Gastrocnemius medialis (tissue), 4 donors: Measurements from ENCODE around the gene LUC7L3. TPM values are rescaled to one million over a fixed set of nuclear protein-coding genes. Genes with fewer than 3 reads are reported as not detected.
"Not testable (repeated sequence)": the region's sequence is repeated elsewhere in the genome, so short reads cannot be mapped to it uniquely, and the experiment has no call there.

Experiments
- ATAC-seq, 2 donors: fragments of 150-250 bp; one replicate each; pipeline ENCODE4 v1.9.1; 2016
- DNase-seq, 2 donors: peaks; one replicate each; pipeline ENCODE4 v3.0.0-alpha.2; 2019
- H3K27ac ChIP-seq, 4 donors: fragments of 200-600 bp; sonication (generic); 1 replicate in 1 of 4; 2 replicates in 3 of 4; pipeline ENCODE4 v1.5.1; 2016 to 2018; ENCODE audit warnings: mild to moderate bottlenecking in 2 of 4, moderate library complexity in 1 of 4
- H3K27me3 ChIP-seq, 3 donors: fragments of 200-600 bp; sonication (generic) in 2 of 3; 1 replicate in 1 of 3; 2 replicates in 2 of 3; pipeline versions ENCODE4 v1.5.1 to v1.6.0; 2016 to 2019; ENCODE audit warnings: mild to moderate bottlenecking in 1 of 3, moderate library complexity in 1 of 3
- H3K36me3 ChIP-seq, 2 donors: fragments of 200-600 bp; sonication (generic) in 1 of 2; one replicate each; pipeline ENCODE4 v1.5.1; 2017 to 2018
- H3K4me1 ChIP-seq, 2 donors: fragments of 200-600 bp; sonication (generic) in 1 of 2; one replicate each; pipeline ENCODE4 v1.5.1; 2016 to 2017; ENCODE audit warnings: mild to moderate bottlenecking in 2 of 2
- H3K4me3 ChIP-seq, 4 donors: fragments of 200-600 bp; sonication (generic) in 3 of 4; 1 replicate in 1 of 4; 2 replicates in 3 of 4; pipeline ENCODE4 v1.5.1; 2016 to 2019; ENCODE audit warnings: mild to moderate bottlenecking in 2 of 4
- H3K9me3 ChIP-seq, 3 donors: fragments of 200-600 bp; sonication (generic) in 2 of 3; 1 replicate in 1 of 3; 2 replicates in 2 of 3; pipeline ENCODE4 v1.5.1; 2016 to 2019
- POLR2A ChIP-seq, 2 donors: fragments of 450-650 bp; IDR thresholded peaks; one replicate each; pipeline ENCODE4 v1.6.1; 2017; ENCODE audit warnings: antibody characterized with exemption in 2 of 2, mild to moderate bottlenecking in 2 of 2, moderate library complexity in 2 of 2
- in situ Hi-C, 4 donors: fragments of 200-750 bp; cut with MboI; loops; one replicate each; pipeline versions ENCODE4 v1.15.0 to v1.8.0; 2017; ENCODE audit warnings: low sequenced_read_pairs in 4 of 4
- intact Hi-C: fragments of 100-400 bp; cut with DNase I; formaldehyde crosslinking; loops from one replicate; pipeline ENCODE4 v1.15.1; 2023; ENCODE audit warnings: low total_unique reads
- total RNA-seq, 4 donors: library from RNA; depleted of rRNA; stranded (reverse); fragments of >200 nt; gene quantifications; one replicate each; pipeline versions ENCODE4 v1.1.0 to v1.2.3, GENCODE V29; 2016
- TF ChIP-seq, protein P1 (sequence below), 5 experiments: fragments of 450-650 bp in 3 of 5; fragments of 200-600 bp in 2 of 5; sonication (generic) in 2 of 5; IDR thresholded peaks in 4 of 5; conservative IDR thresholded peaks in 1 of 5; 1 replicate in 4 of 5; 2 replicates in 1 of 5; pipeline ENCODE4 v1.5.1; 2016 to 2019; ENCODE audit warnings: antibody characterized with exemption in 5 of 5, mild to moderate bottlenecking in 3 of 5, moderate library complexity in 3 of 5

Gene LUC7L3
- total RNA-seq, 4 donors from 2014 or later, result 10.4 to 67.3 (median 25.7) TPM

DNA sequence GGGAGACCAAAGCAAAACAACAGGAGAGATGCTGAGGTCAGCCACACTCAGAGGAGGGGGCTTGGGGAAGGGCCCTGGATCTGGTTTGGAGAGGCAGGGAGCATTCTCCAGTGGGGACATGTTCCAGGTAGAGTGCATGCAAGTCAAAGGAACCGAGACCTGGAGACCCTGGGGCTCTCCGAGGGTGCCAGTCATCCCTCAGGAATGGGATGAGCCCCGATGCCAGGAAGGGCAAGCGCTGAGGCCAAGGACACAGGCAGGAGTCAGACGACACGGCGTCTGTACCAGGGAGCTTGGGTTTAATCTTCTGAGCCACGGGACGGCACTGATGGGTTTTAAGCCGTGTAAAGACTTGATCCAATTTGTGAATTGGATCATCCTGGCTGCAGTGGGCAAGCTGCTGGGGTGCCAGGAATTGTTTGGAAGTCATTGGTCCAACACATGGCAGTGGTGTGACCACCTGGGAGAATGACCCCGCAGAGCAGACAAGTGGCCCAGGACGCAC lies 80.8 kb downstream of the LUC7L3 start:
- ATAC-seq (no peak), DNase-seq (no peak)
- Histone ChIP-seq H3K27me3 (no peaks in the 10 kb centered on the region), H3K36me3 (no peaks in the 10 kb centered on the region), H3K9me3 (no peaks in the 10 kb centered on the region), H3K4me1 (peaks cover 0 to 3% of the 10 kb centered on the region in 2 donors), H3K27ac (no peak overlapping the region), H3K4me3 (no peak overlapping the region)
- TF ChIP-seq, protein P1, sequence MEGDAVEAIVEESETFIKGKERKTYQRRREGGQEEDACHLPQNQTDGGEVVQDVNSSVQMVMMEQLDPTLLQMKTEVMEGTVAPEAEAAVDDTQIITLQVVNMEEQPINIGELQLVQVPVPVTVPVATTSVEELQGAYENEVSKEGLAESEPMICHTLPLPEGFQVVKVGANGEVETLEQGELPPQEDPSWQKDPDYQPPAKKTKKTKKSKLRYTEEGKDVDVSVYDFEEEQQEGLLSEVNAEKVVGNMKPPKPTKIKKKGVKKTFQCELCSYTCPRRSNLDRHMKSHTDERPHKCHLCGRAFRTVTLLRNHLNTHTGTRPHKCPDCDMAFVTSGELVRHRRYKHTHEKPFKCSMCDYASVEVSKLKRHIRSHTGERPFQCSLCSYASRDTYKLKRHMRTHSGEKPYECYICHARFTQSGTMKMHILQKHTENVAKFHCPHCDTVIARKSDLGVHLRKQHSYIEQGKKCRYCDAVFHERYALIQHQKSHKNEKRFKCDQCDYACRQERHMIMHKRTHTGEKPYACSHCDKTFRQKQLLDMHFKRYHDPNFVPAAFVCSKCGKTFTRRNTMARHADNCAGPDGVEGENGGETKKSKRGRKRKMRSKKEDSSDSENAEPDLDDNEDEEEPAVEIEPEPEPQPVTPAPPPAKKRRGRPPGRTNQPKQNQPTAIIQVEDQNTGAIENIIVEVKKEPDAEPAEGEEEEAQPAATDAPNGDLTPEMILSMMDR (IDR thresholded peaks at IDR 0.05 in 4 of 5, conservative IDR thresholded peaks at IDR 0.05 in 1 of 5), result no peak
- no peak for TF ChIP-seq POLR2A (IDR thresholded peaks at IDR 0.05)
- intact Hi-C loops, result no loop called here
- in situ Hi-C loops, result no loop called here

DNA sequence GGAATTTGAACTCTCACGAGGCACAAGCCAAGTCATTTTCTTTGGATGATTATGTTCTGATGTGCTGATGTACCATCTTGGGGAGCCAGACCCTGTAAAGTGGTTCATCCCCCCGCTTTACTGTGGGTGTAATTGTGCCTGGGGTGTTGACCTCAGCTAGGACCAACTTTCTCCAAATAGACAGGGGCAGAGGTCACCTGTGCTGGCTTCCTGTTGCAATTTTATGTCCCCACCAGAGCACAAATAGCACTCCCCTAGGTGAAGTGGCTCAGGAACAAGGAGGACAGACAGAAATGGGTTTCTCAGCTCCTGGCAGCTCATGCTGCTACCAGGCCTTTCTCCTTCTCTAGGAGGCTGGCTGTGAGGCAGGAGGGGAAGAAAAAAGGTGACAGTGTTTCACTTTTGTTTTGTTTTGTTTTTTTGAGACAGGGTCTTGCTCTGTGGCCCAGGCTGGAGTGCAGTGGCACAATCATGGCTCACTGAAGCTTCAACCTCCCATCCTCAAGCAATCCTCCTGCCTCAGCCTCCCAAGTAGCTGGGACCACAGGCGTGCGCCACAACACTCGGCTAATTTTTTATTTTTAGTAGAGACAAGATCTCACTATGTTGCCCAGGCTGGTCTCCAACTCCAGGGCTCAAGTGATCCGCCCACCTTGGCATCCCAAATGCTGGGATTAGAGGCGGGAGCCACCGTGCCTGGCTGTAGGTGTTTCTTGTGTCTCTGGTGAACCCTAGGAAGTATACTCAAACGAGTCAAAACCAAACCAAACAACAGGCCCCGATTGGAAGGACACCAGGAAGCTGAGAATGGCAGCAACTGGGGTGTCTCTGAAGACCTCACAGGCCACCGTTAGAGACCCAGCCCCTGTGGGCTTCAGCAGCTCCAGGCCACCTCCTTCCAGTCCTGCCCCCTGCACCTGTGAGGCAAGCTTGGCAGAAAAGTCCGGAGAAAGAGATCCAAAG lies 83.5 kb downstream of the LUC7L3 start:
- Histone ChIP-seq H3K4me3 (no peak overlapping the region), H3K4me1 (no peaks in the 10 kb centered on the region), H3K9me3 (no peaks in the 10 kb centered on the region), H3K27ac (no peak overlapping the region), H3K27me3 (no peaks in the 10 kb centered on the region), H3K36me3 (no peaks in the 10 kb centered on the region)
- TF ChIP-seq, protein P1 (IDR thresholded peaks at IDR 0.05 in 4 of 5, conservative IDR thresholded peaks at IDR 0.05 in 1 of 5), result no peak
- TF ChIP-seq POLR2A (IDR thresholded peaks at IDR 0.05), result no peak
- in situ Hi-C loops, result no loop called here
- DNase-seq (no peak), ATAC-seq (no peak)
- intact Hi-C loops, result no loop called here

DNA sequence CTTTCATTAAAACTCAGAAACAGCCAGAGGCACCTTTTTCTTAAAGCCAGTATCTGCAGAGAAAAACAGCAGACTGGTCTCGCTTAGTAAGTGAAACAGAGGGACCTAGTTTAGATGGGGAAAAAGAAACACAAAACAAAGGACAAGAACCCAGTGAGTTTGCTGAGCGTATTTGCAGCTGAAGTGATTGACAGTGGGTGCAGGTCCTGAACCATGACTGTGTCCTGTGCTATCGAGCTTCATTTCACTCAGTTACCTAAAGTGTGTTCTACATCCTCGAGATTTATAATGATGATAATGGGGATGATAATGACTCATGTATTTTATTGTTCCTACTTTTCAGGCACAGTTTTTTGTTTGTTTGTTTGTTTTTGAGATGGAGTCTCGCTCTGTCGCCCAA lies 84.3 kb downstream of the LUC7L3 start:
- H3K36me3 ChIP-seq, result no peaks in the 10 kb centered on the region
- TF ChIP-seq POLR2A (IDR thresholded peaks at IDR 0.05), result no peak
- TF ChIP-seq, protein P1 (IDR thresholded peaks at IDR 0.05 in 4 of 5, conservative IDR thresholded peaks at IDR 0.05 in 1 of 5), result no peak
- intact Hi-C loops, result no loop called here
- ATAC-seq, result no peak
- no peaks in the 10 kb centered on the region for H3K4me1 ChIP-seq
- no peak overlapping the region for H3K27ac ChIP-seq
- in situ Hi-C loops, result no loop called here
- no peak overlapping the region for H3K4me3 ChIP-seq
- no peak for DNase-seq
- H3K27me3 ChIP-seq, result no peaks in the 10 kb centered on the region
- no peaks in the 10 kb centered on the region for H3K9me3 ChIP-seq

DNA sequence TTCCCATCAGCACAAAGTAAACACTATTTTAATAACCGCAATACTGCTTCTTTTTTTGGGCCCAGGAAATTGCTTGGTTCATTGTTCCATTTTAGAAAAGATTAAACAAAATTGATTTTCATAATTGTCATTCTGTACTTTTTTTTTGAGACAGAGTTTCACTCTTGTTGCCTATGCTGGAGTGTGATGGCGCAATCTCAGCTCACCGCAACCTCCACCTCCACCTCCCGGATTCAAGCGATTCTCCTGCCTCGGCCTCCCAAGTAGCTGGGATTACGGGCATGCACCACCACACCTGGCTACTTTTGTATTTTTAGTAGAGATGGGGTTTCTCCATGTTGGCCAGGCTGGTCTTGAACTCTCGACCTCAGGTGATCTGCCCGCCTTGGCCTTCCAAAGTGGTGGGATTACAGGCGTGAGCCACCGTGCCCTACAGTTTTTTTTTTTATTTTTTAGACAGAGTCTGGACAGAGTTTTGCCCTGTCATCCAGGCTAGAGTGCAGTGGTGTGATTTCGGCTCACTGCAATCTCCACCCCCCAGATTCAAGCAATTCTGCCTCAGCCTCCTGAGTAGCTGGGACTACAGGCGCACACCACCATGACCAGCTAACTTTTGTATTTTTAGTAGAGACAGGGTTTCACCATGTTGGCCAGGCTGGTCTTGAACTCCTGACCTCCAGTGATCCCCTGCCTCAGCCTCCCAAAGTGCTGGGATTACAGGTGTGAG lies 85.5 kb downstream of the LUC7L3 start:
- ATAC-seq, intact Hi-C loops, H3K4me1 ChIP-seq, DNase-seq, H3K27ac ChIP-seq, in situ Hi-C loops, H3K4me3 ChIP-seq, H3K27me3 ChIP-seq, H3K36me3 ChIP-seq, H3K9me3 ChIP-seq: not testable (repeated sequence)

DNA sequence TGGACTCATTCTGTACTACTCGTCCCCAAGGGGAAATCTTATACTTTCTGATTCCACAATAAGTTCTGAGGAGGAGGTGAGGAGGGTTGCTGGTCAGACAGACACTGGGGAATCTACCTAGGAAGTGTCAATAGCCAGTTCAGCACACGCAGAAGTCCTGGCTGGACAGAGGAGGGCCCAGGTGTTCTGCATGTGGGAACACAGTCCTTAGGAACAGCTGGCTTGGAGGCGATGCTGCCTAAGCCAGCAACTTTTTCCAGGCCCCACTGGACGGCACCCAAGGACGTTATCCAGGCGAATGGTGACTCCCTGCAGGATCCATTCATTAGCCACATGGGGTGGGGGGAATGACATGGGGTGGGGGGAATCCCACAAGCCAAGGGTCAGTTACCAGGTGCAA lies 86.1 kb downstream of the LUC7L3 start:
- in situ Hi-C loops, result no loop called here
- Histone ChIP-seq H3K27ac (no peak overlapping the region), H3K4me1 (no peaks in the 10 kb centered on the region), H3K27me3 (no peaks in the 10 kb centered on the region), H3K36me3 (no peaks in the 10 kb centered on the region), H3K4me3 (no peak overlapping the region), H3K9me3 (no peaks in the 10 kb centered on the region)
- DNase-seq (no peak), ATAC-seq (no peak)
- intact Hi-C loops, result no loop called here
- TF ChIP-seq POLR2A (IDR thresholded peaks at IDR 0.05), result no peak
- TF ChIP-seq, protein P1 (IDR thresholded peaks at IDR 0.05 in 4 of 5, conservative IDR thresholded peaks at IDR 0.05 in 1 of 5), result no peak
